GM12864 (cell line): ENCODE results near the gene MAP3K5.
"Not testable (repeated sequence)": the region's sequence is repeated elsewhere in the genome, so short reads cannot be mapped to it uniquely, and the experiment has no call there.

Experiments
- DNase-seq: peaks from one replicate; pipeline ENCODE4 v3.0.0-alpha.2; 2011; ENCODE audit warnings: low read depth
- H3K4me3 ChIP-seq: 2 replicates; pipeline ENCODE4 v1.5.1; 2011; ENCODE audit warnings: mild to moderate bottlenecking, low read depth, low read length, control low read depth
- TF ChIP-seq, protein P1 (sequence below): IDR thresholded peaks from 2 replicates; pipeline ENCODE4 v1.5.1; 2011; ENCODE audit warnings: low read depth, mild to moderate bottlenecking, moderate library complexity, low read length, control low read depth, inconsistent platforms; ENCODE audit errors: missing control alignments

The MAP3K5 gene

DNA sequence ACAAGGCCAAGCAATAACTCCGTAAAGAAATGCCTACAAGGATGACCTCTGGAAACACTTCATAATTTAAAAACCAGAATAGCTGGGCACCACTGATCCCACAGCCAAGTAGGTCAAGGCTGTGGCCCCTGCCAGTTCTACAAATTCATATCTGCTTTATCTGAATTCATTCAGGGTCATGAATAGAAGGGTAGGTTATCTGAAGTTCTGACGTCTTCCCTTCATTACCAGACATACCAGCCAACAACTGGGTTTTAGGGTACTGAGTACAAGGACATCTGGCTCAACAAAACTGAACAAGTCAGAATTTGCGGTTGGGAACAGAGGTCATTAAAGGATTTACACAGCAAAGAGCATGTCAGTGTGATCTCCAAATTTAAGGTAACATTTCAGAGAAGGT lies 26.0 kb downstream of the MAP3K5 start:
- TF ChIP-seq, protein P1, sequence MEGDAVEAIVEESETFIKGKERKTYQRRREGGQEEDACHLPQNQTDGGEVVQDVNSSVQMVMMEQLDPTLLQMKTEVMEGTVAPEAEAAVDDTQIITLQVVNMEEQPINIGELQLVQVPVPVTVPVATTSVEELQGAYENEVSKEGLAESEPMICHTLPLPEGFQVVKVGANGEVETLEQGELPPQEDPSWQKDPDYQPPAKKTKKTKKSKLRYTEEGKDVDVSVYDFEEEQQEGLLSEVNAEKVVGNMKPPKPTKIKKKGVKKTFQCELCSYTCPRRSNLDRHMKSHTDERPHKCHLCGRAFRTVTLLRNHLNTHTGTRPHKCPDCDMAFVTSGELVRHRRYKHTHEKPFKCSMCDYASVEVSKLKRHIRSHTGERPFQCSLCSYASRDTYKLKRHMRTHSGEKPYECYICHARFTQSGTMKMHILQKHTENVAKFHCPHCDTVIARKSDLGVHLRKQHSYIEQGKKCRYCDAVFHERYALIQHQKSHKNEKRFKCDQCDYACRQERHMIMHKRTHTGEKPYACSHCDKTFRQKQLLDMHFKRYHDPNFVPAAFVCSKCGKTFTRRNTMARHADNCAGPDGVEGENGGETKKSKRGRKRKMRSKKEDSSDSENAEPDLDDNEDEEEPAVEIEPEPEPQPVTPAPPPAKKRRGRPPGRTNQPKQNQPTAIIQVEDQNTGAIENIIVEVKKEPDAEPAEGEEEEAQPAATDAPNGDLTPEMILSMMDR: no peak
- no peak for DNase-seq
- H3K4me3 ChIP-seq: no peak overlapping the region

DNA sequence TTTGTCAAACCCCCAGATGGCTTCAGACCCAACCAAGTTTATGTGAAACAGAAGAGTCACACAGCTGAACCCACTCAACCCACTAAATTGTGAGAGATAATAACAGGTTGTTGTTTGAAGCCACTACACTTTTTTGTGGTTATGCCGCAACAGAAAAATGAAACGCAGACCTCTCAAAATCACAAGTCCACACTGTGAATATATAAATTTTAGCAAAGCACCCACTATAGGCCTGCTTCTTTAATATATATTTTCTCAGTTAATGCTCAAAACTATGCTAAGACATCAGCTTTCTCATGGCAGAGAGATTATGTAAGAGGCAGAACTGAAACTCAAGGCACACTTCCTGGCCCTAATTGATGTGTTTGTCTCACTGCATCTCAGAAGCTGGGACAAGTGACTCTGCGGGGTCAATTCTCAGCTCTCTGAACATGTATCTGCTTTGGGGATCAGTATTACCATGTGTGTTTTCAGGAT lies 27.7 kb downstream of the MAP3K5 start:
- no peak overlapping the region for H3K4me3 ChIP-seq
- DNase-seq: peak; percentile 64
- TF ChIP-seq, protein P1: no peak

DNA sequence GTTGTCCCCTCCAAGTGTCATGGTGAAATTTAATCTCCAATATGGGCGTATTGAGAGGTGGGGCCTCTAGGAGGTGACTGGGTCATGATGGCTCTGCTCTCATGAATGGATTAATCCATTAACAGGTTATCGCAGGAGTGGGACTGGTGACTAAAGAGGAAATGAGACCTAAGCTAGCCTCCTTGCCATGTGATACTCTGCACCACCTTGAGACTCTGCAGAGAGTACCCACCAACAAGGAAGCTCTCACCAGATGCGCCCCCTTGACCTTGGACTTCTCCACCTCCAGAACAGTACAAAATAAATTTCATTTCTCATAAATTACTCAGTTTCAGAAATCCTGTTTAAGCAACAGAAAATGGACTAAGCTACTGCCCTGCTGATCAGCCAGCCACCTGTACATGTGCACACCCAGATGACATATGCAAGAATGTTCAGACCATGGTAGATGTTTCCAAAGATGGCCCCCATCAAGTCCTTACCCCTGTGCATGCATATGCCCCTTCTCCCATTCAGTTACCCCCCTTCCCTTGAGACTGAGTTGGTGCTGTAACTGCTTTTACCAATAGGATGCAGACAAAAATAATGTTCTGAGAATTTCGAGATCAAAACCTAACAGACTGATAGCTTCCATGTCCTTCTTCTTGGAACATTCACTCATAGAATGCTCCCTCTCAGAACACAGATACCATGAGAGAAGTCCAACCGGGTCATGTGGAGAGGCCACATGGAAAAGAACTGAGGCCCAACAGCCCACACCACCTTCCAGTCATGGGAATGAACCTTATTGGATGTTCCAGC lies 28.4 kb downstream of the MAP3K5 start:
- TF ChIP-seq, protein P1: no peak
- DNase-seq: peak; percentile 69
- H3K4me3 ChIP-seq: no peak overlapping the region; the same call in 1 of the 2 replicates

DNA sequence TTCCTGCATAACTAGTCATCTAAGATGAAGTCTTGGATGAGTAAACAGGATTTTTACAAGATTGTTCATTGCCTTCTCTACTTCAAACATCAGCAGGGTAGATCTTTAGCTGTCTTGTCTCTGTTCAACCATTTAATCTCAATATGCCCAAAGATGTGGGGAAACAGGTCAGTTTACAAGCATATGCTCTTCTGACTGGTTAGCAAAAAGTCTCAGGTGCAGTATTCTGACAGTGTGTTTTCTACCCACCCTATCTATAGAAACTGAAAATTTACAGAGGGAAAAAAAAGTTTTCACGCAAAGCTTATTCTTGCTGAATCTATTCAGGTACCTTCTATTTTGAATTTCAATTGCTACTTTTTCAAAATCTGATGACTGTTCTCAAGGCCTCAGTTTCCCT lies 29.0 kb downstream of the MAP3K5 start:
- H3K4me3 ChIP-seq: no peak overlapping the region; the same call in 1 of the 2 replicates
- peak; percentile 46 for DNase-seq
- TF ChIP-seq, protein P1: no peak

DNA sequence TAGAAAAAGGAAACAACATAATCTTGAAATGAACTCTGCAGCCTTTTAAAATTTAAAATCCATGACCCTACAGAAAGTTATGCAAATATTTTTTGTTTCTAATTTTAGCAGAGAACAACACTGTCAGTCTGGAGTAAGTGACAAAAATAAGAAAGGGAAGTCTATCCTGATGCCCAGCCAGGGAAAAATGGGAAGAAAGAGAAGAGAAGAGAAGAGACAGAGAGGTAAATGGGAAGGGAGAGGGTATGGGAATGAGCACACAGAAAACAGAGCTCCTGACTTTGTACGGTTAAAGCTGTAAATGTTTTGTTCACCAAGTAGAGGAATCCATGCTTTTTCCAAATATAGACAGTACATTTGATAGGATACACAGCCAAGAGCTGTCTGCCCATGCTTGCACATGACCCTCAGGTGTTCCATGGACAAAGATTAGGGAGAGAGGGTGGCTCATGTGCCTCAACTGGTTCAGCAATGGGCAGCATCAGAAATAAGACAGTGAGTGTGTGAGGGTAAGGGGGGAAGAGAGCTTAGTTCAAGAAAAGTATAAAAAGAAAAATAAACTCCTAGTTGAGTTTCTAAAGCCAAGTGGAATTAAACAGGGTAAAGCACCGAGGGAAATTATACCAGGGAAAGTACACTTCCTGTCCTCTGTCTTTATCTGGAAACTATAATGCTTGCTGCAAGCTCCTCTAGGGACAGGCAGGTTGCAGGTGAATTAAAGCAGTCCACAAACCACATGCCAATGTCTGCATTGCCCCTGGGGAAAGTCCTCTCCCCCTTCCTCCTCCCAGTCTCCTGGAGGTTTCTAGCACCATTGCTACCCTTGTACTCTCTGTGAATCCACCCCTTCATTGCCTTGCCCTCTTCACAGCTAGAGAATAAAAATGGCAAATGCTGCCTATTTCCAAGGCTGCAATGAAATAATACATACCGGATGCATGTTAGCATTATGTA lies 30.0 kb downstream of the MAP3K5 start:
- DNase-seq: no peak
- peak overlapping the region; percentile 24 for H3K4me3 ChIP-seq
- TF ChIP-seq, protein P1: no peak

DNA sequence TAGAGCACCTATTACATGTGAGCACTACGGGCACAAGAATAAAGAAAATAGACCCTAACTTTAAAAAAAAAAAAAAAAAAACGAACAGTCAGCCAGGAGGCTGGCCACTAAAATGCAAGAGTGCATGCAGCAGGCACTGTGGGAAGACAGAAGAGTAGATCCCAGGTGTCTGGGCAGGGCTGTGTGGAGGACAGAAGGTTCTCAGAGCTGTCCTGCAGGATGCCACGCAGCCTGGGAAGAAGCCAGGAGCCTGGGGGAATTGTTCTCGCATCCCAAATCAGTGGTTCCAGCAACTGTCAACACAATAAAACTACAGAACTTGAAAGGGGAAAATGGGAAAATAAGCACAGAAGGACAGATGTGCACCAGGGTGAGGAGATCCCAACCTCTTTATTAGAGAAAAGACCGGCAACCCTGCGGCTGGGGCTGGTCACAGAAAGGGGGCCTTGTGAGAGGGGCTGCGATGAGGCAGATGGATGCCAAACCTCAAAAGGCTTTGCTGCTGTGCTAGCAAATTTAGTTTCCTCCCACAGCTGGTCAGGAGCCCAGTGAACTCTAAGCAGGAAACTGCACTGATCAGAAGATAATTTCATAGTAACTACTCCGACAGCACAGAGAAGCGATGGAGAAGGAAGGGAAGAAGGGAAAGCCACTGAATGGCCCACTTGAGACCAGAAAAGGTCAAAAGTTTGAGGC lies 30.9 kb downstream of the MAP3K5 start:
- H3K4me3 ChIP-seq: peak overlapping the region; percentile 15; the same call in 1 of the 2 replicates
- DNase-seq: no peak
- TF ChIP-seq, protein P1: no peak

DNA sequence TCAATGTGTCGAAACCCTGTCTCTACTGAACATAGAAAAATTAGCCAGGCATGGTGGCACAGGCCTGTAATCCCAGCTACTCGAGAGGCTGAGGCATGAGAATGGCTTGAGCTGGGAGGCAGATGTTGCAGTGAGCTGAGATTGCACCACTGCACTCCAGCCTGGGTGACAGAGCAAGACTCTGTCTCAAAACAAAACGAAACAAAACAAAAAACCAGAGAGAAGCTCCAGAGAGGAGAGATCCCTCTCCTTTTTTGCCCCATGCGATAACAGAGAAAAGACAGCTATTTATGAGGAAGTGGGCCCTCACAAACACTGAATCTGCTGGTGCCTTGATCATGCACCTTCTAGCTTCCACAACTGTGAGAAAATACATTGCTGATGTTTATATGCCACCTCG lies 31.5 kb downstream of the MAP3K5 start:
- H3K4me3 ChIP-seq: peak overlapping the region; percentile 15; the same call in 1 of the 2 replicates
- DNase-seq: not testable (repeated sequence)
